Measurements from ENCODE around the gene CALML3. TPM values are rescaled to one million over a fixed set of nuclear protein-coding genes. Genes with fewer than 3 reads are reported as not detected.

CALML3 gene
- total and polyA plus RNA-seq, 2 donors (not counting 1 experiment from before 2014, with no cell fraction given) = not detected

GRCh38 chr10:5509236-5509635 is 15.5 kb upstream of the CALML3 start:
- Histone ChIP-seq H2AFZ (ENCODE audit: low read length) (no peak overlapping the region), H3K4me2 (ENCODE audit: extremely low read depth, insufficient read depth, low read length) (no peak overlapping the region), H4K20me1 (ENCODE audit: control insufficient read depth, extremely low read depth, insufficient read depth, low read length) (no peaks in the 10 kb centered on the region), H3K9ac (ENCODE audit: insufficient read depth, low read length) (no peak overlapping the region), H3K79me2 (ENCODE audit: control insufficient read depth, insufficient read depth, low read length) (no peaks in the 10 kb centered on the region), H3K9me3 (ENCODE audit: control insufficient read depth, insufficient read depth, low read depth, low read length) (no peaks in the 10 kb centered on the region), H3K36me3 (ENCODE audit: control insufficient read depth, insufficient read depth, low read length) (no peaks in the 10 kb centered on the region), H3K4me3 (replicated peaks in 1 of 4; ENCODE audit: control extremely low read depth in 1 of 4, insufficient read depth in 1 of 4, low read depth in 3 of 4, low read length in 4 of 4) (no peak overlapping the region), H3K27ac (ENCODE audit: insufficient read depth, low read length) (no peak overlapping the region), H3K27me3 (ENCODE audit: control insufficient read depth, insufficient read depth, low read length) (peaks cover 7% of the 10 kb centered on the region), H3K4me1 (ENCODE audit: control insufficient read depth, extremely low read depth, insufficient read depth, low read length) (no peaks in the 10 kb centered on the region)
- no peak for DNase-seq (ENCODE audit: low read depth in 2 of 2)
- no peak for TF ChIP-seq EZH2 (IDR thresholded peaks at IDR 0.05; ENCODE audit: low read length, missing control alignments)
- no peak for TF ChIP-seq CTCF (conservative IDR thresholded peaks at IDR 0.05 in 1 of 2, IDR thresholded peaks at IDR 0.05 in 1 of 2; ENCODE audit: low read depth in 1 of 2, low read length in 2 of 2)

GRCh38 chr10:5509691-5510090 is 15.1 kb upstream of the CALML3 start:
- Histone ChIP-seq H3K4me2 (ENCODE audit: extremely low read depth, insufficient read depth, low read length) (no peak overlapping the region), H4K20me1 (ENCODE audit: control insufficient read depth, extremely low read depth, insufficient read depth, low read length) (no peaks in the 10 kb centered on the region), H3K9me3 (ENCODE audit: control insufficient read depth, insufficient read depth, low read depth, low read length) (no peaks in the 10 kb centered on the region), H3K4me3 (replicated peaks in 1 of 4; ENCODE audit: control extremely low read depth in 1 of 4, insufficient read depth in 1 of 4, low read depth in 3 of 4, low read length in 4 of 4) (no peak overlapping the region), H3K9ac (ENCODE audit: insufficient read depth, low read length) (no peak overlapping the region), H2AFZ (ENCODE audit: low read length) (no peak overlapping the region), H3K36me3 (ENCODE audit: control insufficient read depth, insufficient read depth, low read length) (no peaks in the 10 kb centered on the region), H3K4me1 (ENCODE audit: control insufficient read depth, extremely low read depth, insufficient read depth, low read length) (no peaks in the 10 kb centered on the region), H3K27ac (ENCODE audit: insufficient read depth, low read length) (no peak overlapping the region), H3K27me3 (ENCODE audit: control insufficient read depth, insufficient read depth, low read length) (peaks cover 3% of the 10 kb centered on the region), H3K79me2 (ENCODE audit: control insufficient read depth, insufficient read depth, low read length) (no peaks in the 10 kb centered on the region)
- no peak for TF ChIP-seq CTCF (conservative IDR thresholded peaks at IDR 0.05 in 1 of 2, IDR thresholded peaks at IDR 0.05 in 1 of 2; ENCODE audit: low read depth in 1 of 2, low read length in 2 of 2)
- no peak for TF ChIP-seq EZH2 (IDR thresholded peaks at IDR 0.05; ENCODE audit: low read length, missing control alignments)
- no peak for DNase-seq (ENCODE audit: low read depth in 2 of 2)

GRCh38 chr10:5510281-5511072 is 14.3 kb upstream of the CALML3 start:
- Histone ChIP-seq H3K36me3 (ENCODE audit: control insufficient read depth, insufficient read depth, low read length) (no peaks in the 10 kb centered on the region), H3K4me2 (ENCODE audit: extremely low read depth, insufficient read depth, low read length) (no peak overlapping the region), H3K9me3 (ENCODE audit: control insufficient read depth, insufficient read depth, low read depth, low read length) (no peaks in the 10 kb centered on the region), H3K79me2 (ENCODE audit: control insufficient read depth, insufficient read depth, low read length) (no peaks in the 10 kb centered on the region), H3K4me1 (ENCODE audit: control insufficient read depth, extremely low read depth, insufficient read depth, low read length) (no peaks in the 10 kb centered on the region), H2AFZ (ENCODE audit: low read length) (no peak overlapping the region), H3K4me3 (replicated peaks in 1 of 4; ENCODE audit: control extremely low read depth in 1 of 4, insufficient read depth in 1 of 4, low read depth in 3 of 4, low read length in 4 of 4) (no peak overlapping the region), H3K27ac (ENCODE audit: insufficient read depth, low read length) (no peak overlapping the region), H3K27me3 (ENCODE audit: control insufficient read depth, insufficient read depth, low read length) (peaks cover 3% of the 10 kb centered on the region), H4K20me1 (ENCODE audit: control insufficient read depth, extremely low read depth, insufficient read depth, low read length) (no peaks in the 10 kb centered on the region), H3K9ac (ENCODE audit: insufficient read depth, low read length) (no peak overlapping the region)
- peak in 1 of 2 donors; percentile 17 for DNase-seq (ENCODE audit: low read depth in 2 of 2)
- TF ChIP-seq CTCF (conservative IDR thresholded peaks at IDR 0.05 in 1 of 2, IDR thresholded peaks at IDR 0.05 in 1 of 2; ENCODE audit: low read depth in 1 of 2, low read length in 2 of 2) (no peak), EZH2 (IDR thresholded peaks at IDR 0.05; ENCODE audit: low read length, missing control alignments) (no peak)
